ENCODE results near the gene TERB1.

GRCh38 chr16:66845791-66846221, 44.4 kb upstream of the TERB1 start:
- TF ChIP-seq POLR2A (IDR thresholded peaks at IDR 0.05) (no peak), CTCF (IDR thresholded peaks at IDR 0.05) (no peak)

All from lower leg skin (tissue), 3 donors.